Psoas muscle (tissue), 8 donors: ENCODE results near the gene FMNL2. TPM values are rescaled to one million over a fixed set of nuclear protein-coding genes. Genes with fewer than 3 reads are reported as not detected.
A peak's percentile ranks its signal among the peaks of the same experiment; 100 is the strongest.

ENCODE experiments used
- ATAC-seq, 4 donors: fragments of 200-7000 bp; cut with Tn5 transposase; one replicate each; pipeline ENCODE4 v1.9.1; 2020; ENCODE audit warnings: moderate library complexity in 3 of 4, mild to moderate bottlenecking in 2 of 4
- DNase-seq, 2 donors: peaks; one replicate each; pipeline ENCODE4 v3.0.0-alpha.2; 2020
- H3K27ac ChIP-seq: fragments of 200-600 bp; one replicate; pipeline ENCODE4 v1.8.0; 2022
- H3K27me3 ChIP-seq, 3 donors: fragments of 200-600 bp in 1 of 3; one replicate each; pipeline versions ENCODE4 v1.6.1 to v1.8.0; 2013 to 2022; ENCODE audit warnings: low read length in 2 of 3, mild to moderate bottlenecking in 2 of 3, moderate library complexity in 1 of 3; ENCODE audit not compliant: insufficient read depth in 3 of 3
- H3K36me3 ChIP-seq, 2 donors: fragments of 200-600 bp in 1 of 2; one replicate each; pipeline versions ENCODE4 v1.6.1 to v1.8.0; 2013 to 2022; ENCODE audit warnings: low read depth in 1 of 2, mild to moderate bottlenecking in 1 of 2, moderate library complexity in 1 of 2; ENCODE audit not compliant: insufficient read depth in 1 of 2
- H3K4me1 ChIP-seq: fragments of 200-600 bp; one replicate; pipeline ENCODE4 v1.8.0; 2022
- H3K4me3 ChIP-seq: fragments of 200-600 bp; one replicate; pipeline ENCODE4 v1.8.0; 2022; ENCODE audit warnings: mild to moderate bottlenecking
- H3K9me3 ChIP-seq: fragments of 200-600 bp; one replicate; pipeline ENCODE4 v1.8.0; 2022
- WGBS, 3 donors: extraction: QIAGEN DNeasy Blood & Tissue Kit; methylation state at CpG; one replicate each; pipeline versions ENCODE4 v1.1.6 to v1.1.7; 2013; 5-methylcytosine and 5-hydroxymethylcytosine counted together
- intact Hi-C, 2 donors: fragments of 100-400 bp; cut with DNase I; formaldehyde crosslinking; loops; one replicate each; pipeline versions ENCODE4 v1.11.0 to v1.14.2; 2022
- polyA plus RNA-seq, 3 donors: library from polyadenylated mRNA; stranded (reverse); fragments of 200-250 nt; gene quantifications; one replicate each; pipeline ENCODE4 v1.2.3, GENCODE V29; 2013
- total RNA-seq, 4 donors: library from RNA; stranded (reverse); fragmentation: NEBNext Ultra II Directional in 2 of 4; extraction: Animal tissue kit (Norgen Biotek cat#: 25700) in 2 of 4; gene quantifications; one replicate each; pipeline versions ENCODE4 v1.2.1 to v1.2.4, GENCODE V29; 2021 to 2023
- TF ChIP-seq, protein P1 (sequence below): fragments of 200-600 bp; IDR thresholded peaks from one replicate; pipeline ENCODE4 v1.8.0; 2022; ENCODE audit warnings: antibody characterized with exemption
- donor health status: healthy with polysubstance abuse.
- donor health status: DM: no; HTN: no; CAD: no; lungs with moderate emphysema.
- donor health status: Bipolar disorder and iron deficiency.
- donor health status: healthy.
- donor health status: DM: yes; HTN: yes; CAD: no.
- donor health status: DM: no; HTN: no; CAD: no.
- donor health status: DM: no; HTN: no; CAD: no.
- donor health status: DM: yes; HTN: yes; CAD: no.

FMNL2 gene
- total and polyA plus RNA-seq, 7 donors = 6.6 to 18.2 (median 11.0) TPM

DNA sequence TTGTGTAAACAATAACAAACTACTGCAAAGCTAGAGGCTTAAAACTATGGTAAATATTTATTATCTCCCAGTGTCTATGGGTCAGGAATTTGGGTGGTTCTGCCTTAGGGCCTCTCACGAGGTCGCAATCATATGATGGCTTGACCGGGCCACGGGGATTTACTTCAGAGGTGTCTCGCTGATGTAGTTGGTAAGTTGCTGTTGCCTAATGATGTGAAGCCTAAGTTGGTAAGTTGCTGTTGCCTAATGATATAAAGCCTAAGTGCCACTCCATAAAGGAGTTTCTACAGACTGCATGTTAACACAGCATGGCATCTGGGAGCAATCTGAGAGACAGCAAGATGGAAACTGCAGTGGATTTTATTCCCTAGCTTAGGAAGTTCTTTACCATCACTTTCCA is 35.8 kb downstream of the FMNL2 start:
- no peak overlapping the region for H3K4me3 ChIP-seq
- intact Hi-C loops = no loop called here
- no peaks in the 10 kb centered on the region for H3K36me3 ChIP-seq
- WGBS, 3 donors = 93 to 95% (median 94%) methylated on average over 5 of the region's 5 CpGs
- no peaks in the 10 kb centered on the region for H3K9me3 ChIP-seq
- TF ChIP-seq, protein P1, sequence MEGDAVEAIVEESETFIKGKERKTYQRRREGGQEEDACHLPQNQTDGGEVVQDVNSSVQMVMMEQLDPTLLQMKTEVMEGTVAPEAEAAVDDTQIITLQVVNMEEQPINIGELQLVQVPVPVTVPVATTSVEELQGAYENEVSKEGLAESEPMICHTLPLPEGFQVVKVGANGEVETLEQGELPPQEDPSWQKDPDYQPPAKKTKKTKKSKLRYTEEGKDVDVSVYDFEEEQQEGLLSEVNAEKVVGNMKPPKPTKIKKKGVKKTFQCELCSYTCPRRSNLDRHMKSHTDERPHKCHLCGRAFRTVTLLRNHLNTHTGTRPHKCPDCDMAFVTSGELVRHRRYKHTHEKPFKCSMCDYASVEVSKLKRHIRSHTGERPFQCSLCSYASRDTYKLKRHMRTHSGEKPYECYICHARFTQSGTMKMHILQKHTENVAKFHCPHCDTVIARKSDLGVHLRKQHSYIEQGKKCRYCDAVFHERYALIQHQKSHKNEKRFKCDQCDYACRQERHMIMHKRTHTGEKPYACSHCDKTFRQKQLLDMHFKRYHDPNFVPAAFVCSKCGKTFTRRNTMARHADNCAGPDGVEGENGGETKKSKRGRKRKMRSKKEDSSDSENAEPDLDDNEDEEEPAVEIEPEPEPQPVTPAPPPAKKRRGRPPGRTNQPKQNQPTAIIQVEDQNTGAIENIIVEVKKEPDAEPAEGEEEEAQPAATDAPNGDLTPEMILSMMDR = no peak
- no peak overlapping the region for H3K27ac ChIP-seq
- H3K27me3 ChIP-seq = no peaks in the 10 kb centered on the region
- ATAC-seq (peak in 1 of 4 donors; percentile 17), DNase-seq (no peak)
- H3K4me1 ChIP-seq = peaks cover 47% of the 10 kb centered on the region

DNA sequence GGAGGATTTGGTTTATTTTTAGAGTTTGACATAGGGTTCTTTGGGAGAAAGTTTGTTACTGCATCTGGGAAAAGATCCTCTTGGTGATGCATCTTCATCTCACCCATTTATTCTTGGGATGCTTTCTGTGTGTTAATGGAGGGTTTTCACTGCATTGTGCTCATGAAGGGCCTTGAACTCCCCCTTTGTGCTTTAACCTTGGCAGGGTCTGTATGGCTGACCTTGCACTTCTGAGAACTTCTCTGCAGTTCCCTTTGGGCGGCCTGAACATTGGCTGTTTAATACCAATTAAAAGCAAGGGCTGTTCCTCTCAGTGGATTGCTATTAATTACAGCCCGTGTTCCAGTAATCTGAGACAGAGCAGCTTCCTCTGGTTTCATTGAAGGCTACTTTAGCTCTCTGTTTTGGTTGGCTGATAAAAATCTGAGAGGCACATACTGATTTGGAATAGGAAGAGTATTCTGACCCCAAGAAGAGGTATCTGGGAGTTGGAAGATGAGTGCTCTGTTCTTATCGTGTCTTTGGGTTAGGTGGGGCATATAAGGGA is 37.5 kb downstream of the FMNL2 start:
- WGBS, 3 donors = 15 to 20% (median 20%) methylated on average over 3 of the region's 3 CpGs
- Histone ChIP-seq H3K27ac (no peak overlapping the region), H3K9me3 (no peaks in the 10 kb centered on the region), H3K36me3 (no peaks in the 10 kb centered on the region), H3K4me1 (peaks cover 55% of the 10 kb centered on the region), H3K27me3 (no peaks in the 10 kb centered on the region), H3K4me3 (no peak overlapping the region)
- ATAC-seq (peak in 2 of 4 donors; percentile 26 to 64), DNase-seq (no peak)
- intact Hi-C loops = no loop called here
- TF ChIP-seq, protein P1 = no peak

DNA sequence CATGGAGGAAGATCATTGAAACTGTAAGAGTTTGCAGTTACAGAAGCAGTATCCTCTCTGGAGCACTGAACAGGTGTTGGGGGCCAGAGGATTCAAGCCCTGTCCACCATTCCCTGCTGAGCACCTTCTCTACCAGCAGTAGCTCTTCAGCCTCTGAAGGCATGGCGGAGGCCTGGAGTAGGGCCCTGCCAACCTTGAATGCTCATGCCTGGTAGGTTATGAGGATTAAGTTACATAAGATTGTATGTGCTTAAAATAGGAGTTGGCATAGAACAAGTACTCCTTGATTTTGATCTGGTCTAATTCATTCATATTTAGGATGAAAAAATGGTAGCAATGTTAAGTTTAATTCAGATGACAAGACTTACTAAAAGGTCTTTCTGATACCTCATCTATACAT is 40.2 kb downstream of the FMNL2 start:
- no peak overlapping the region for H3K4me3 ChIP-seq
- H3K9me3 ChIP-seq = no peaks in the 10 kb centered on the region
- H3K36me3 ChIP-seq = no peaks in the 10 kb centered on the region
- 19 to 65% (median 36%) methylated on average over 1 of the region's 1 CpG for WGBS, 3 donors
- ATAC-seq = peak; percentile 68 to 76 (median 74)
- TF ChIP-seq, protein P1 = no peak
- intact Hi-C loops = no loop called here
- H3K4me1 ChIP-seq = peaks cover 58% of the 10 kb centered on the region
- H3K27ac ChIP-seq = no peak overlapping the region
- H3K27me3 ChIP-seq = no peaks in the 10 kb centered on the region
- no peak for DNase-seq

DNA sequence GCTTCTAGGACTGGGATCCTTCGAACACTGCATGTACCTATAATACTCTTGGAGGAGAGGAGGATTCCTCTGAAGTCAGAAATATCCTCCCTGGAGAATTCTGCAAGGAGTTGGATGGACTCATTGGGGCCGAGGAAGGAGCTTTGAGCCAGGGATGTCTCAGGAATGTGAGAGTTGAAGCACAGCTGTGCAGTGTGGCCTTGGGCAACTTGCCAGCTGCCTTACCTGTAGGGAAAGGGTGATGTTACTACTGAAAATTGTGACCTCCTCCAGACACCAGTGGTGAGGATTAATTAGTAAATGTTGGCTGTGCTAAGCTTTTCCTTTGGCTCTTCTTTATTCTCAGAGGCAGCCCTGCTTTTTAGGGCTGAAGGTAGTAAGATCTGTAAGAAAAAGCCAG is 41.4 kb downstream of the FMNL2 start:
- Histone ChIP-seq H3K4me1 (peaks cover 70% of the 10 kb centered on the region), H3K36me3 (no peaks in the 10 kb centered on the region), H3K4me3 (no peak overlapping the region), H3K27me3 (no peaks in the 10 kb centered on the region), H3K9me3 (no peaks in the 10 kb centered on the region), H3K27ac (no peak overlapping the region)
- ATAC-seq (no peak), DNase-seq (no peak)
- TF ChIP-seq, protein P1 = no peak
- intact Hi-C loops = no loop called here
- WGBS, 3 donors = 34 to 66% (median 39%) methylated on average over 2 of the region's 2 CpGs

DNA sequence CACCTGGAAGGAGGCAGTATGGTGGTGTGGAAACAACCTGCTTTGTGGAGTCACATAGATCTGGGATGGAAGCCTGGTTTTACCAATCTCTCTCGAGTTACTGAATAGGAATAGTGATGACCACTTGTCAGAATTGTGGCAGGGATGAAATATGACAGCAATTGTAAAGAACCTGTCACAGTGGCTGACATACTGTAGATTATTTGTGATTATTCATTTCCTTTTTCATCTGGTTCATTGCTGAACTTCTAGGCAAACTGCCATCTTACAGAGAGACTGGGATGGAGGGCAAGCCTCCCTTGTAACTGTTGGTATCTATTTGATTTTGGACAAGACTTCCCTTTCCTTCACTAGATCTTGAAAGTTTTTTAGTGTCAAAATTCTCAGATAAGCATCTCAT is 42.0 kb downstream of the FMNL2 start:
- WGBS, 3 donors = 78 to 96% (median 93%) methylated on average over 1 of the region's 1 CpG
- TF ChIP-seq, protein P1 = no peak
- DNase-seq = no peak
- intact Hi-C loops = no loop called here
- no peak overlapping the region for H3K4me3 ChIP-seq
- no peaks in the 10 kb centered on the region for H3K27me3 ChIP-seq
- no peak overlapping the region for H3K27ac ChIP-seq
- peaks cover 67% of the 10 kb centered on the region for H3K4me1 ChIP-seq
- no peaks in the 10 kb centered on the region for H3K9me3 ChIP-seq
- no peaks in the 10 kb centered on the region for H3K36me3 ChIP-seq
- no peak for ATAC-seq
